HG03565 (cell line): ENCODE results near the gene ESRRG.

Experiments used
- ATAC-seq: cut with Tn5 transposase; IDR thresholded peaks from one replicate; pipeline ENCODE4 v1.9.1; 2021; ENCODE audit warnings: mild to moderate bottlenecking, moderate library complexity; ENCODE audit not compliant: unreplicated experiment

Gene ESRRG

GRCh38 chr1:216523449-216524190, 199.6 kb downstream of the ESRRG start:
- ATAC-seq = no peak

DNA sequence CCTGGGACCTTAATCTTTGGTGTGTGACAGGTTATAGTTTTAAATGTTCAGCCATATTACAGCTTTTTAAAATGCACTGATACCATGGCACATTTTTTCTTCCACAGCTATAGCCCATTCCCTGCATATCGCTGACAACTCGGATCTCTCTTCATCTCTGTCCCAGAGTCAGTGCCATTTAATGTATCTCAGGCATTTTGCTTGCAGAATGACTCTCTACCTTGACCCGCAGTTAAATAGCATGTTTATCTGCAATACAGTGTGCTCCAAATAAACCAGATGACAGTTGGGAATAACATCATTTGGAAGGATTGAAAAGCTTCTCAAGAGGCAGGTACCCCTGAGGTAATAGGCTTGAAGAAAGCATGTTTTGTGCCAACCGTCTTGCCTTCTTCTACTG, 200.2 kb downstream of the ESRRG start:
- no peak for ATAC-seq

- ATAC-seq = no peak
Measured at GRCh38 chr1:216521477-216521876, 201.8 kb downstream of the ESRRG start.

DNA sequence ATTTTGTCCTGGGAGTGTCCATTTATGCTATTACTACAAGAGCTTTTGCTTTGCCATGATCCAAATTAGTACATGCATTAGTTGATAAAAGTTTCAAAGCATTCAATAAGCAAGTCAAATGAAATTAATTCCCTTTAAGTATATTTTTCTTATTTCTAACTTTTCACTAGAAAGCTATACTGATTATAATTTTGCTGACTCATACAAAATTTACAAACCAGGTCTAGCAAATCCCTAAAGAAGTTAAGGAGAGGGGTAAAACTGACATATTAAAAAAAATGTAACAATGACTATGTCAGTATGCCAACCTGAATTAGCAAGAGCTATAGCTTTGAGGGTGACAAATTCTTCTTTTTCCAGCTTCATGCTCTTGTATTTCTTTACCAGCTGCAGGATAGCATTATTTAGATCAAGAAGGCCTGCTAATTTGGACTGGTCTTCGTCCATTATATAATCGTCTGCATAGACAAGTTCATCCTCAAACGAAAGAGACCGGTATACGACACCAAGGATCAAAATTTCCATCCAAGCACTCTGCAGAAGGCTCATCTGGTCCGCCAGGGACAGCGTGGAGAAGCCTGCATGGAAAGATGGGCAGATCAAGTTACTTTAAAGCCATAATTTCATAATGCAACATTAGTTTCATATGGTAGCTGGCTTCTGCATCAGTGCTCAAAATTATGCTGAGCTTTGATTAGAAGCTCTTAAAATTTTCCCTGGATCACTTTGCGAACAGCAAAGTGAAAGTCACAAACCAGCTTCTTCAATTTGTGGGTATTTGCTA, 204.2 kb downstream of the ESRRG start:
- ATAC-seq = no peak

DNA sequence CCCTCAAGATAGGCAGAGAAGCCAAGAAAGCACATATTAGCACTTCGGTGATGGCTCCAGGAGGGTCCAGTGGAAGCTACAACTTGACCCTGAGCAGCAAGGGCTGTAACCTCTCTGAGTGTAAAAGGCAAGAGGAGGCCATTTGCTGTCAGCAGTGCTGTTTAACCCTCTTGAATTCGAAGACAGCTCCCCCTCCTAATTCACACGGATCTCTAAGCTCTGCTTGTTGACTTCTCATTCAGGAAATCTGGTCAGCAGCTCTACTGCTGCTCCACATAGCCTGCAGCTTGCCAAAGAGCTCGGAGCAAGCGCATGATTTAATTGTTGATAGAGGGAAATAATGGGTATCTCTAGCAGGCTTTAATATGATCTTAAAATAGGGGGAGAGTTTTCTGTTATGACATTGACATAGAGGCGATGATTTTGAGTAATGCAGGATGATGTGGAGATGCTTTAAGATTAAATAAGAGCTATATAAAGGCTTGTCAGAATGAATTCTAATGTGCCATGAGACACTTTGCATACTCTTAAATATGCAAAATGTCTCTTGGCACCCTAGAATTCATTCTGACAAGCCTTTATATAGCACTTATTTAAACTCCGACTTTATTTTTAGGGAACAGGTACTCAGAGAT, 220.6 kb downstream of the ESRRG start:
- ATAC-seq = no peak

- no peak for ATAC-seq
Measured at GRCh38 chr1:216500273-216500967, 222.8 kb downstream of the ESRRG start.

GRCh38 chr1:216499581-216500272, 223.5 kb downstream of the ESRRG start:
- ATAC-seq = no peak

DNA sequence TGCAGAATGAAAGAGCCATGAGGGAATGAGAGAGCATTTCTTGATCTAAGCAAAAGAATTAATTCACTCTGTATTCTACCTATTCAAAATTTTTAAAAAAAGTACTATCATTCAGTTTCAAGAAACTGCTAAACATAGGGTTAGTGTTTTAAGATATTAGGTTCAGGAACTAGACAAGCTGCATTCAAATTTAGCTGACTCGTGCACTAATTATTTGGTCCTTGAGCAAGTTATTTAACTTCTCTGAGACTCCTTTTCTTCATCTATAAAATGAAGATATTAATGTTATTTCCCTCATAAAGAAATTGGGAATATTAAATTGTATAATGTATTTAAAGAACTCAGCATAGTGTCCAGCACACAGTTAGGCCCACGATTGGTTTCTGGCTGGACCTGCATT, 225.0 kb downstream of the ESRRG start:
- ATAC-seq = no peak

- ATAC-seq = no peak
Measured at GRCh38 chr1:216485042-216485441, 238.2 kb downstream of the ESRRG start.

DNA sequence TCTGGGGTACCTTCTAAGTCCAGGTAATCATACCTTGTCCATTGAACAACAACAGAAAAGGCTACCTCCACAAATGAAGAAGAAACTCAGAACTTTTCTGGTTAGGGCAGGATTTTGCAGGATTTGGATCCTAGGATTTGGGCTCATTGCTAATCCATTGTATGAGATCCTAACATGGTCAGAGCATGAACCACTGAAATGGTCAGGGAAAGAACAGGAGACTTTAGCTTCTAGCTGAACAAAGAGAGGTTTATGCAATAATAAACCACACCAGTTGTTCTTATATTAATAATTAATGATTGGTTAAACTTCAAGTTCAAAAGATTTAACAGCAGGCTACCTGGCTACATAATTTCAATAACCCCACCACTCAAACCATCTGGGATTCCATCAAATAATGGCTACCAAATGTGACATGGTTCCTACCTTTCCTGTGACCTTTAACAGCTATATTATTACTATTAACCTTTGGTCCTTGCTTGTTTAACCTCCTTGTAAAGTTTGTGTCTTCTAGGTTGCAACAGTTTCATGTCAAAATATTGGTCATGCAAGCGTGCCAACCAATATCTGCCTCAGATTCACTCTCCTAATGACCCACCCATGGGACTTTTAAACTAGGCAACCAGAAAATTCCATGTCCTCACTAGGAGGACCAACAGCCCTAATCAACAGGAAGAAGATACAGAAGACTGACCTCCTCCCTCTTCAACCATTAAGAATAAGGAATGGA, 239.4 kb downstream of the ESRRG start:
- ATAC-seq = no peak

- no peak for ATAC-seq
Measured at GRCh38 chr1:216482620-216483019, 240.6 kb downstream of the ESRRG start.

GRCh38 chr1:216478238-216478637, 245.0 kb downstream of the ESRRG start:
- ATAC-seq = no peak

DNA sequence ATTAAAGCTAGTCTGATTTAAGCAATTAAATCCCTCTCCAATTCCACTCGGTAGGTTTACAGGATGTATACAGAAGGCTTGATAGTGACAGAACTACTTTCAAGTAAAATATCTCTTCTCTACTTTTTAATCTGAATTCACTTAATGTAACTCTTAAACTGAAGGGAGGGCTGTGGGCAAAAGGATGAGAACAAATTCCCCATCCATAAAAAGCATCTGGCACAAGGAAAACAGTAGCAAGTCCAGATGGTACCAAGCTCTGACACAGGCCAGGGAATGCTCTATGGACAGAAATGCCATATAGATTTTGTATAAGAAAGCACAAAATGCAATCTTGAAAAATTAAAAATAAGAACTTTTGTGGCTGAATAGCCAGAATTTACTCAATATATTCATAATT, 246.9 kb downstream of the ESRRG start:
- ATAC-seq = no peak

DNA sequence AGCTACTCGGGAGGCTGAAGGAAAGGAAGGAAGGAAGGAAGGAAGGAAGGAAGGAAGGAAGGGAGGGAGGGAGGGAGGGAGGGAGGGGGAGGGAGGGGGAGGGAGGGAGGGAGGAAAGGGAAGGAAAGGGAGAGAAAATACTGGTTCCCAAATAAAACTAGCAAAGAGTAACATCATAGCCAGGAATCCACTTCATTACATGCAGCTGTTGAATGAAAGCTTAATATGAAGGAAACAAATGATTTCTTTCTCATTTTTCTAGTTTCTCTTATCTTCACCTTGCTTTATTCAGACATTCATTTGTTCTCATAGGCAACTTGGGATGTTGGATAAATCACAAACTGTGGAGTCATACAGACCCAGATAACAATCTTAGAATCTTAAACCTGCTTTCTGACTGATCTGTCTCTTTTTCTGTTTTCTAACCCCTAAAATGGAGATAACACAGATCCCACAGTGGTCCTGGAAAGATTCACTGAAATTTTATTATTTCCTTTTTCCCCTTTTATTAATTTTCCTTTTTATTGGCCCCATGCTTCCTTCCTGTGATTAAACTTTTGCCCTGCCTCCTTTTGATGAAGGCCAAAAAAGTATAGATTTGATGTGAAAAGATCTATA, 247.5 kb downstream of the ESRRG start:
- no peak for ATAC-seq

DNA sequence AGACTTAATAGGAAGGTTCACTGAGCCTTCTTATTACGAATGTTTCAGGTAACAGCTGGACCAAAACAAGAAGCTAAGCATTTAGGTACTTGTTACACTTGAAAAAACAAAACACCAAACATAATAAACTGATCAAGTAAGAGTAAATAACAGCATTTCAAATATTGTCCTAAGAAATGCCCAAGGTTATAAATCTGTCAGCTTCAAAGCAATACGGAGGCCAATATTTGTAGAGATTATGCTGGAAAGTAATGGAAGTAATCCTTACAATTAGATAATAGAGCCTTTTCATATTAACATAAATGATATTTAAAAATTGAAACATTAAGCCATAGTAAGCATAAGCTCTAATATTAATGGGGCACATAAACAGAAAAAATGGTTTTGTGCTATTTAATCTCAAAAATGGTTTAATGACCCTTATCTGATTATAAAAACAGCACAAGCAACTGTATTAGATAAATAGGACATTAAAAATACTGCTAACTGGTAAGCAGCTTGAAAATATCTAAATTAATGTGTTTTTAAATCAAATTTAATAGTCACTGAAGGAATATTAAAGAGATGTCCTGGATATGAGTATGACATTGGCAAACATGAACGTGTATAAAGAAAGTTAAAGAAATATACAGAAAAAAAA, 256.9 kb downstream of the ESRRG start:
- ATAC-seq = no peak

GRCh38 chr1:216464489-216464888, 258.7 kb downstream of the ESRRG start:
- no peak for ATAC-seq

GRCh38 chr1:216462066-216462775, 261.0 kb downstream of the ESRRG start:
- ATAC-seq = no peak

DNA sequence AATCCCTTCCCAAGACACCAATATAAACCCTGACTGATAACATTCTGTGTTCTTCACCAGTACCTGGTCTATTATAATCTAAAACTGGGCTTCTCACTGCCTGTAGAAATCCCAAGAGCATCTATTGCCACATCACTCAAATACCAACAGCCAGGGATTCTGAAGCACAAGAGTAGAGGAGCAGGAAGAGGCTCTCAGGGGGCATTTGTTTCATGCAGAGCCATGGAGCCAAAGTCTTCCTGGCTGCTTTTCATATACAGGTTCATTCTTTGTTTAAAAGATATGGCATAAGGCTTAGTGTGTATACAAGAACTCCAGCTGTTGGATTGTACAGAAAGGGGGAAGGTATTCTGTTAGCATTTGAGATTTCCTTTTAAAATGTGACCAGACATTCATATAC, 261.8 kb downstream of the ESRRG start:
- ATAC-seq = no peak
